Lung microvascular endothelial cell (primary cell): ENCODE measurements around the gene PHF13. TPM values are rescaled to one million over a fixed set of nuclear protein-coding genes. Genes with fewer than 3 reads are reported as not detected.
A peak's percentile ranks its signal among the peaks of the same experiment; 100 is the strongest.

Experiments
- DNase-seq, 2 donors: peaks; one replicate each; pipeline versions ENCODE4 v3.0.0 to v3.0.0-alpha.2; 2010; ENCODE audit warnings: low read depth in 2 of 2
- total RNA-seq: library from RNA; depleted of rRNA; stranded (reverse); fragments of >200 nt; gene quantifications from 2 replicates; pipeline ENCODE4 v1.2.1, GENCODE V29; 2014

PHF13 gene
- total RNA-seq, 1 donor from 2014 or later: 7.7 TPM

- peak; percentile 74 for DNase-seq
These were observed 11.4 kb upstream of the PHF13 start for GRCh38 chr1:6601923-6602668.

GRCh38 chr1:6602669-6603237 is 10.8 kb upstream of the PHF13 start, which contains the start of gene KLHL21:
KLHL21 (minus strand) TSS chr1:6602869; CDS start chr1:6602817, 52 bp downstream.
- peak; percentile 91 to 93 for DNase-seq

- peak; percentile 64 to 81 for DNase-seq
These were observed 10.2 kb upstream of the PHF13 start for GRCh38 chr1:6603238-6603914.

- peak; percentile 82 to 87 for DNase-seq
These were observed 9.5 kb upstream of the PHF13 start for GRCh38 chr1:6603915-6604558.

GRCh38 chr1:6612641-6613360 is 730 bp upstream of the PHF13 start:
- DNase-seq: peak; percentile 60 to 67

GRCh38 chr1:6614019-6614928 is 743 bp downstream of the PHF13 start:
- DNase-seq: no peak

- DNase-seq: no peak
These were observed 1.6 kb downstream of the PHF13 start for GRCh38 chr1:6614929-6615785.

GRCh38 chr1:6619045-6619444 is 5.5 kb downstream of the PHF13 start:
- no peak for DNase-seq

GRCh38 chr1:6621429-6622391 is 8.2 kb downstream of the PHF13 start:
- DNase-seq: no peak

GRCh38 chr1:6622396-6623152 is 9.0 kb downstream of the PHF13 start:
- no peak for DNase-seq

GRCh38 chr1:6623269-6623965 is 9.9 kb downstream of the PHF13 start:
- no peak for DNase-seq

- peak; percentile 87 to 91 for DNase-seq
These were observed 11.4 kb downstream of the PHF13 start, which contains the start of gene THAP3 for GRCh38 chr1:6624710-6625583. THAP3 (plus strand) TSS chr1:6624868; CDS start chr1:6625219, 351 bp downstream.

- peak; percentile 45 to 53 for DNase-seq
These were observed 12.1 kb downstream of the PHF13 start for GRCh38 chr1:6625584-6626149.

- DNase-seq: no peak
These were observed 13.5 kb downstream of the PHF13 start for GRCh38 chr1:6627031-6627430.

- no peak for DNase-seq
These were observed 14.5 kb downstream of the PHF13 start for GRCh38 chr1:6627841-6628545.
